CD4-positive, alpha-beta memory T cell (primary cell): Measurements from ENCODE around the gene IL1RAPL2. TPM values are rescaled to one million over a fixed set of nuclear protein-coding genes. Genes with fewer than 3 reads are reported as not detected.

Source experiments
- CTCF ChIA-PET: fragments of 350-600 bp; sonication (Branson Sonifier 250); formaldehyde crosslinking; loops from one replicate; lab custom pipeline; 2021; ENCODE audit warnings: inconsistent platforms; ENCODE audit not compliant: partially characterized antibody; lab: Charles Lee
- POLR2A ChIA-PET: fragments of 350-600 bp; sonication (Branson Sonifier 250); formaldehyde crosslinking; loops from one replicate; lab custom pipeline; 2021; ENCODE audit not compliant: partially characterized antibody; lab: Charles Lee
- DNase-seq, 5 donors: peaks; one replicate each; pipeline versions ENCODE4 v3.0.0 to v3.0.0-alpha.2; 2020 to 2022; ENCODE audit warnings: mixed read lengths in 1 of 5
- H3K27ac ChIP-seq: one replicate; pipeline ENCODE4 v1.7.0; 2013; ENCODE audit warnings: low read depth, low read length
- H3K27me3 ChIP-seq: 2 replicates; pipeline ENCODE4 v1.7.0; 2013; ENCODE audit warnings: mild to moderate bottlenecking, low read length, moderate library complexity; ENCODE audit not compliant: insufficient read depth
- H3K36me3 ChIP-seq: 2 replicates; pipeline ENCODE4 v1.7.0; 2013; ENCODE audit warnings: mild to moderate bottlenecking, low read length, moderate library complexity; ENCODE audit not compliant: insufficient read depth
- H3K4me1 ChIP-seq: 2 replicates; pipeline ENCODE4 v1.7.0; 2013; ENCODE audit warnings: mild to moderate bottlenecking, low read length, moderate library complexity; ENCODE audit not compliant: insufficient read depth
- H3K4me3 ChIP-seq, 2 donors: one replicate each; pipeline ENCODE4 v1.7.0; 2013; ENCODE audit warnings: low read length in 2 of 2, mild to moderate bottlenecking in 1 of 2
- H3K9me3 ChIP-seq, 2 donors: one replicate each; pipeline ENCODE4 v1.7.0; 2013; ENCODE audit warnings: low read length in 2 of 2, control low read depth in 1 of 2; ENCODE audit not compliant: control insufficient read depth in 1 of 2
- H3K27ac Mint-ChIP-seq, 7 donors: one replicate each; pipeline ENCODE4 v1.8.0; 2020 to 2021; ENCODE audit warnings: mixed read lengths in 7 of 7, mild to moderate bottlenecking in 6 of 7, inconsistent platforms in 3 of 7, moderate library complexity in 3 of 7
- H3K27me3 Mint-ChIP-seq, 2 donors: one replicate each; pipeline ENCODE4 v1.8.0; 2020 to 2021; ENCODE audit warnings: mixed read lengths in 2 of 2
- H3K36me3 Mint-ChIP-seq, 2 donors: one replicate each; pipeline ENCODE4 v1.8.0; 2020 to 2021; ENCODE audit warnings: mixed read lengths in 2 of 2, inconsistent platforms in 1 of 2, mild to moderate bottlenecking in 1 of 2
- H3K4me1 Mint-ChIP-seq, 4 donors: one replicate each; pipeline ENCODE4 v1.8.0; 2020 to 2021; ENCODE audit warnings: mixed read lengths in 4 of 4, mild to moderate bottlenecking in 1 of 4
- H3K4me3 Mint-ChIP-seq, 8 donors: one replicate each; pipeline ENCODE4 v1.8.0; 2020 to 2021; ENCODE audit warnings: mixed read lengths in 8 of 8, mild to moderate bottlenecking in 7 of 8, moderate library complexity in 6 of 8, inconsistent platforms in 3 of 8
- H3K9me3 Mint-ChIP-seq, 8 donors: one replicate each; pipeline ENCODE4 v1.8.0; 2020 to 2021; ENCODE audit warnings: mixed read lengths in 8 of 8, mild to moderate bottlenecking in 5 of 8, inconsistent platforms in 3 of 8, moderate library complexity in 1 of 8
- intact Hi-C: fragments of 100-400 bp; cut with micrococcal nuclease; formaldehyde crosslinking; loops from one replicate; pipeline ENCODE4 v1.15.1; 2023
- polyA plus RNA-seq, 2 donors: library from polyadenylated mRNA; unstranded; fragments of 300-500 nt; fragmentation: Illumina TruSeq; gene quantifications; one replicate each; pipeline ENCODE4 v1.2.3, GENCODE V29; 2021
- total RNA-seq, 2 experiments: library from RNA; stranded (reverse); gene quantifications; one replicate each; pipeline ENCODE4 v1.2.3, GENCODE V29; 2021

IL1RAPL2 gene
- total and polyA plus RNA-seq, 4 experiments from 2014 or later: not detected

DNA sequence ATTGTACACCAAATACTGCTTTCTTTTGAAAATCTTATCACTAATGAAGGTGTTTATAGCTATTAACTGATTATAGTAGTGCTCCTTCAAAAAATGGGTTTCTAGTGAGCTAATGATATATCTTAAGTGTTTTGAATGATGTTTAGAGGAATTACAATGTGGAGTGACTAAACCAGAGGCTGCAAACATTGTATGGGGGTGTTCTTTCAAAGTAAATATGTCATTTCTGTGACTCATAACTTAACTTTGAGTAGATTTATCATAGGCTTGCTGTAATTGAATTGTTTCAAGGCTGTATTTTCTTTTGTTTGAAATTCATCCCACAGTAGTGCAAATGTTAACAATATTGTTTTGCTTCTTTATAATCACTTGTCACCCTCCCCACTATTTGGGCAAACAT, 141.6 kb downstream of the IL1RAPL2 start:
- Mint-ChIP-seq H3K27me3 (no peaks in the 10 kb centered on the region), H3K36me3 (no peaks in the 10 kb centered on the region)
- POLR2A ChIA-PET: no interaction called here

DNA sequence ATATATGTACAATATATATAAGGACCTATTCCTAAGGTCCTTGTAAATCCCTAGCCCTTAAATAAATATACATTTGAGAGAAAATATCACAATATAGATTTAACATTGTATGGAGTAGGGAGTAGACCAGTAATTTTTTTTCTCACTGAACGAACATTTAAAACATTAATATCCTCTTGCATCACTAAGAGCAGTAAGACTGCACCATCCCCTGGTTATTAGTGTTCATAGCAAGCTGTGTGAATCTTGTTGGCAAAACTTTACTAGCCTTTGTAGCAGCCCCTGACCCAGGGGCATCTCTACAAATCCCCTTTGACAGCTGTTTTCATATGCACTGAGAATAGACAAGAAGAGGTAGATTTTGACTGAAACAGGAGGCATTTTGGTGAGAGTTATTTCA, 146.5 kb downstream of the IL1RAPL2 start:
- intact Hi-C loops: no loop called here
- POLR2A ChIA-PET: no interaction called here

More for the DNA sequence above, 141.6 kb downstream of the IL1RAPL2 start:
- Mint-ChIP-seq H3K27ac (no peak overlapping the region), H3K9me3 (no peaks in the 10 kb centered on the region), H3K4me3 (no peak overlapping the region), H3K4me1 (no peaks in the 10 kb centered on the region)
- H3K9me3 ChIP-seq: no peaks in the 10 kb centered on the region
- no peak overlapping the region for H3K4me3 ChIP-seq
- no peak for DNase-seq
- no peaks in the 10 kb centered on the region for H3K27me3 ChIP-seq
- no peaks in the 10 kb centered on the region for H3K4me1 ChIP-seq
- no peaks in the 10 kb centered on the region for H3K36me3 ChIP-seq
- CTCF ChIA-PET: no interaction called here
- intact Hi-C loops: no loop called here
- H3K27ac ChIP-seq: no peak overlapping the region

GRCh38 chrX:104721854-104722253, 155.9 kb downstream of the IL1RAPL2 start:
- peaks cover 0 to 2% (median 0%) of the 10 kb centered on the region in 8 donors for H3K9me3 Mint-ChIP-seq
- POLR2A ChIA-PET: no interaction called here
- intact Hi-C loops: no loop called here
- no peaks in the 10 kb centered on the region for H3K36me3 Mint-ChIP-seq
- DNase-seq: no peak
- no peaks in the 10 kb centered on the region for H3K4me1 Mint-ChIP-seq
- no peak overlapping the region for H3K4me3 ChIP-seq
- no peaks in the 10 kb centered on the region for H3K4me1 ChIP-seq
- no peaks in the 10 kb centered on the region for H3K27me3 ChIP-seq
- H3K27ac Mint-ChIP-seq: no peak overlapping the region
- CTCF ChIA-PET: no interaction called here
- no peak overlapping the region for H3K27ac ChIP-seq
- no peaks in the 10 kb centered on the region for H3K36me3 ChIP-seq
- no peaks in the 10 kb centered on the region for H3K27me3 Mint-ChIP-seq
- H3K9me3 ChIP-seq: no peaks in the 10 kb centered on the region
- H3K4me3 Mint-ChIP-seq: no peak overlapping the region

More for the DNA sequence above, 146.5 kb downstream of the IL1RAPL2 start:
- Mint-ChIP-seq H3K27ac (no peak overlapping the region), H3K4me3 (no peak overlapping the region), H3K4me1 (no peaks in the 10 kb centered on the region), H3K27me3 (no peaks in the 10 kb centered on the region), H3K9me3 (peaks cover 0 to 2% (median 0%) of the 10 kb centered on the region in 8 donors), H3K36me3 (no peaks in the 10 kb centered on the region)
- no peaks in the 10 kb centered on the region for H3K27me3 ChIP-seq
- CTCF ChIA-PET: no interaction called here
- H3K4me1 ChIP-seq: no peaks in the 10 kb centered on the region
- no peaks in the 10 kb centered on the region for H3K36me3 ChIP-seq
- no peaks in the 10 kb centered on the region for H3K9me3 ChIP-seq
- no peak for DNase-seq
- no peak overlapping the region for H3K27ac ChIP-seq
- no peak overlapping the region for H3K4me3 ChIP-seq

DNA sequence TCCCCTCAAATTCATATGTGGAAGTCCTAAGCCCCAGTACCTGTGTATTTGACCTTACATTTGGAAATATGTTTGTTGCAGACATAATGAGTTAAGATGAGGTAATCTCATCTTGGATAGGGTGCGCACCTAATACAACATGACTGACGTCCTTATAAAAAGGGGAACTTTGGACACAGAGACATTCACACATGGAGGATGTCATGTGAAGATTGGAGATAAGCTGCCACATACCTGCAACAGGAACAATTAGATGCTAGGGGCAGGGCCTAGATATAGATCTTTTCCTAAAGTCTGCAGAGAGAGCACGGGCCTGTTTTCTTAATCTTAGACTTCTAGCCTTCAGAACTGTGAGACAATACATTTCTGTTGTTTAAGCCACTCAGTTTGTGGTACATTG, 162.5 kb downstream of the IL1RAPL2 start:
- no peaks in the 10 kb centered on the region for H3K27me3 ChIP-seq
- Mint-ChIP-seq H3K36me3 (no peaks in the 10 kb centered on the region), H3K27ac (no peak overlapping the region), H3K4me3 (no peak overlapping the region), H3K9me3 (peaks cover 0 to 2% (median 0%) of the 10 kb centered on the region in 8 donors), H3K4me1 (no peaks in the 10 kb centered on the region), H3K27me3 (no peaks in the 10 kb centered on the region)
- no peaks in the 10 kb centered on the region for H3K9me3 ChIP-seq
- CTCF ChIA-PET: no interaction called here
- H3K4me3 ChIP-seq: no peak overlapping the region
- H3K4me1 ChIP-seq: no peaks in the 10 kb centered on the region
- intact Hi-C loops: no loop called here
- no peak for DNase-seq
- POLR2A ChIA-PET: no interaction called here
- H3K36me3 ChIP-seq: no peaks in the 10 kb centered on the region
- no peak overlapping the region for H3K27ac ChIP-seq

DNA sequence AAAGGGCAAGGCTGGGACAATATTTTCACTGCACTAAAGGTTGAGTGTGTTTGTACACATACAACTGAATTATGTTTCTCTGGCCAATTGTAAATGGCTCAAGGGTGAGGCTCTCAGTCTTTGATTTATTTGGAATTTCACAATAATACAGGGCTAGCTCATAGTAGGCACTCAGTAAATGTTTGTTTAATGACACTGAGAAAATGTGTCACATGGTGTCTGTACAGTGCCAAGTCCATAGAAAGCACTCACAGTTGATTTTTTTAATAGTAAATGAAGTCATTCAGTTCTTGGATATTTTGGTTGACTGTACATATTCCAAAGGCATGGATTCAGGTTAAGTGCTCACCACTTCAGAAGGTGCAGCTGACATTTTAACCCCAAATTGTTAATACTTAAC, 176.4 kb downstream of the IL1RAPL2 start:
- ChIA-PET POLR2A (no interaction called here), CTCF (no interaction called here)
- no peaks in the 10 kb centered on the region for H3K4me1 Mint-ChIP-seq
- no peak overlapping the region for H3K4me3 Mint-ChIP-seq
- DNase-seq: no peak
- H3K27me3 ChIP-seq: no peaks in the 10 kb centered on the region
- H3K27me3 Mint-ChIP-seq: no peaks in the 10 kb centered on the region
- H3K9me3 ChIP-seq: no peaks in the 10 kb centered on the region
- H3K4me1 ChIP-seq: no peaks in the 10 kb centered on the region
- H3K27ac ChIP-seq: no peak overlapping the region
- no peaks in the 10 kb centered on the region for H3K9me3 Mint-ChIP-seq
- no peak overlapping the region for H3K4me3 ChIP-seq
- H3K36me3 ChIP-seq: no peaks in the 10 kb centered on the region
- H3K36me3 Mint-ChIP-seq: no peaks in the 10 kb centered on the region
- no peak overlapping the region for H3K27ac Mint-ChIP-seq
- intact Hi-C loops: no loop called here

GRCh38 chrX:104745152-104745551, 179.2 kb downstream of the IL1RAPL2 start:
- no peaks in the 10 kb centered on the region for H3K27me3 ChIP-seq
- no peak for DNase-seq
- no peak overlapping the region for H3K27ac Mint-ChIP-seq
- no peaks in the 10 kb centered on the region for H3K27me3 Mint-ChIP-seq
- H3K9me3 ChIP-seq: no peaks in the 10 kb centered on the region
- POLR2A ChIA-PET: no interaction called here
- H3K4me1 Mint-ChIP-seq: no peaks in the 10 kb centered on the region
- no peak overlapping the region for H3K4me3 ChIP-seq
- CTCF ChIA-PET: no interaction called here
- H3K27ac ChIP-seq: no peak overlapping the region
- no peaks in the 10 kb centered on the region for H3K9me3 Mint-ChIP-seq
- intact Hi-C loops: no loop called here
- H3K4me1 ChIP-seq: no peaks in the 10 kb centered on the region
- H3K36me3 Mint-ChIP-seq: no peaks in the 10 kb centered on the region
- no peaks in the 10 kb centered on the region for H3K36me3 ChIP-seq
- H3K4me3 Mint-ChIP-seq: no peak overlapping the region

DNA sequence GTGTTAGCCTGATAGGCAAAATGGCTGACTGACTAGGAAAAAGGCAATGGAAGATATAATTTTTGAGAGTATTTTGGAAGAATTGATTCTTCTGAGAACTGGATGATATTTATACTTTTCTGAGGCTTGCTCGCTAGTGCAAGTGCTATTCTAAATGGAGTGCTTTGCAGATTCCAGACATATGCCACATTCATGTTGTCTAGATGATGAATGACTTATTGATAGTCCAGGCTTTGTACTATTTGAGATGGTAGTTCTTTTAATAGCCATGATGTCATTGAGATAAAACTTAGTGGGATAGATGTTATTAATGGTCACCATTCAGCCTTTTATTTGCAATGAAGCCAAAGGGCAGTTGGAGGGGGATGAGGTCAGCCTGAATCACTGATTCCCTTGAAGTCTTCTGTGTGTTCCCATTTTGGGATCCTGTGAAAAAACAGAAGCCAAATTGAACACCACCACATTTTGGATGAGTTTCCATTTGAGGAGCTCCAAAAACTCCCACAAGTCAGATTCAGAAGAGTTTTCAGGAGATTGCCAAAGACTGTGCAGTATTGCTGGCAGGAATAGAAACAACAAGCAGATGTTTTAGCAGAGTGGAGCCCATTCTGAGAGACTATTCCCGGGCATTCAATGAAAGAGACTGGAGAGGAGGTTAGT, 184.1 kb downstream of the IL1RAPL2 start:
- CTCF ChIA-PET: no interaction called here
- H3K27me3 Mint-ChIP-seq: no peaks in the 10 kb centered on the region
- intact Hi-C loops: no loop called here
- H3K4me3 Mint-ChIP-seq: no peak overlapping the region
- POLR2A ChIA-PET: no interaction called here
- Histone ChIP-seq H3K4me1 (no peaks in the 10 kb centered on the region), H3K27ac (no peak overlapping the region), H3K36me3 (no peaks in the 10 kb centered on the region), H3K27me3 (no peaks in the 10 kb centered on the region), H3K9me3 (no peaks in the 10 kb centered on the region), H3K4me3 (no peak overlapping the region)
- DNase-seq: no peak
- no peak overlapping the region for H3K27ac Mint-ChIP-seq
- no peaks in the 10 kb centered on the region for H3K4me1 Mint-ChIP-seq
- no peaks in the 10 kb centered on the region for H3K9me3 Mint-ChIP-seq
- no peaks in the 10 kb centered on the region for H3K36me3 Mint-ChIP-seq
